GM12878 (cell line): Measurements from ENCODE around the gene UMAD1. TPM values are rescaled to one million over a fixed set of nuclear protein-coding genes. Genes with fewer than 3 reads are reported as not detected.

ENCODE experiments used
- ATAC-seq: fragments of 200-7000 bp; cut with Tn5 transposase; 3 replicates; pipeline ENCODE4 v1.9.1; 2020; ENCODE audit warnings: mild to moderate bottlenecking, moderate library complexity
- BruUV-seq: library from RNA; stranded (reverse); fragments of 400-500 nt; replicated peaks from 2 replicates; lab custom pipeline; 2021; lab: Mats Ljungman, UMichigan
- CTCF ChIA-PET: fragments of 300-600 bp; sonication (Branson Sonifier 250); formaldehyde crosslinking; extraction: SDS; loops from one replicate; lab custom pipeline; 2021; ENCODE audit warnings: inconsistent platforms; lab: Yijun Ruan, JAX
- POLR2A ChIA-PET: fragments of 350-600 bp; formaldehyde crosslinking; extraction: SDS; loops from one replicate; lab custom pipeline; 2021; ENCODE audit warnings: inconsistent platforms; lab: Charles Lee
- RAD21 ChIA-PET: fragments of 300-600 bp; sonication (Branson Sonifier 250); formaldehyde crosslinking; loops from one replicate; lab custom pipeline; 2023; ENCODE audit warnings: antibody characterized with exemption; ENCODE audit not compliant: unreplicated experiment; lab: Charles Lee
- SMC1A ChIA-PET: fragments of 300-600 bp; sonication (Branson Sonifier 250); formaldehyde crosslinking; loops from one replicate; lab custom pipeline; 2023; ENCODE audit not compliant: unreplicated experiment, uncharacterized antibody; lab: Charles Lee
- DNase-seq: peaks from one replicate; pipeline ENCODE4 v3.0.0-alpha.2; 2011; ENCODE audit warnings: low read depth, low spot score
- FAIRE-seq: peaks from 3 replicates; lab custom pipeline; 2011; peaks lifted over from hg19 to GRCh38; lab: Jason Lieb, UNC
- H2AFZ ChIP-seq: 2 replicates; pipeline ENCODE4 v1.6.0; 2011; ENCODE audit warnings: low read depth, low read length, control low read depth; ENCODE audit not compliant: control insufficient read depth
- H3K27ac ChIP-seq: 2 replicates; pipeline ENCODE4 v1.5.1; 2011; ENCODE audit warnings: control low read depth; ENCODE audit not compliant: control insufficient read depth, insufficient read depth
- H3K27me3 ChIP-seq, 2 experiments: replicated peaks in 1 of 2; 2 replicates each; pipeline versions ENCODE4 v1.6.0 to v1.6.1; 2011; ENCODE audit warnings: low read length in 1 of 2; ENCODE audit not compliant: control insufficient read depth in 2 of 2, insufficient read depth in 2 of 2
- H3K36me3 ChIP-seq, 2 experiments: 2 replicates each; pipeline ENCODE4 v1.5.1; 2011; ENCODE audit warnings: low read length in 1 of 2; ENCODE audit not compliant: control insufficient read depth in 2 of 2, insufficient read depth in 2 of 2
- H3K4me1 ChIP-seq: 2 replicates; pipeline ENCODE4 v1.6.1; 2011; ENCODE audit warnings: mild to moderate bottlenecking, low read length, moderate library complexity, mixed read lengths; ENCODE audit not compliant: control insufficient read depth, insufficient read depth
- H3K4me2 ChIP-seq: 2 replicates; pipeline ENCODE4 v1.6.0; 2011; ENCODE audit warnings: control low read depth; ENCODE audit not compliant: control insufficient read depth, insufficient read depth
- H3K4me3 ChIP-seq: fragments of 200-600 bp; sonication (generic); 2 replicates; pipeline ENCODE4 v1.5.1; 2016
- H3K79me2 ChIP-seq: 2 replicates; pipeline ENCODE4 v1.6.0; 2011; ENCODE audit warnings: low read length; ENCODE audit not compliant: control insufficient read depth, insufficient read depth
- H3K9ac ChIP-seq: 2 replicates; pipeline ENCODE4 v1.8.0; 2011; ENCODE audit warnings: low read length, control low read depth, mixed read lengths; ENCODE audit not compliant: control insufficient read depth, insufficient read depth
- H3K9me3 ChIP-seq: replicated peaks from 3 replicates; pipeline ENCODE4 v1.5.1; 2011; ENCODE audit warnings: mild to moderate bottlenecking, low read length; ENCODE audit not compliant: control insufficient read depth, insufficient read depth
- H4K20me1 ChIP-seq: 2 replicates; pipeline ENCODE4 v1.6.0; 2011; ENCODE audit not compliant: control insufficient read depth, insufficient read depth
- ATF2 ChIP-seq: IDR thresholded peaks from 2 replicates; pipeline ENCODE4 v1.6.1; 2012; ENCODE audit warnings: low read length, inconsistent platforms
- BHLHE40 ChIP-seq, 2 experiments: fragments of 450-650 bp in 1 of 2; IDR thresholded peaks; 2 replicates each; pipeline ENCODE4 v1.6.1; 2011 to 2017; ENCODE audit warnings: low read depth in 2 of 2, borderline replicate concordance in 1 of 2, improper control_type of control experiment in 1 of 2, low read length in 1 of 2, mild to moderate bottlenecking in 1 of 2
- CREM ChIP-seq: IDR thresholded peaks from 2 replicates; pipeline ENCODE4 v1.6.1; 2014; ENCODE audit warnings: antibody characterized with exemption, low read depth
- CUX1 ChIP-seq: IDR thresholded peaks from 2 replicates; pipeline ENCODE4 v1.6.1; 2012; ENCODE audit warnings: improper control_type of control experiment, low read depth, low read length; ENCODE audit not compliant: insufficient replicate concordance
- NFIC ChIP-seq: IDR thresholded peaks from 2 replicates; pipeline ENCODE4 v1.6.1; 2012; ENCODE audit warnings: low read depth, mild to moderate bottlenecking, inconsistent platforms, low read length, moderate library complexity
- STAT3 ChIP-seq: IDR thresholded peaks from 2 replicates; pipeline ENCODE4 v1.6.1; 2011; ENCODE audit warnings: low read depth, low read length, improper control_type of control experiment
- ZNF384 ChIP-seq: IDR thresholded peaks from 2 replicates; pipeline ENCODE4 v1.6.1; 2012; ENCODE audit warnings: low read depth, mild to moderate bottlenecking, low read length, improper control_type of control experiment, borderline replicate concordance
- WGBS: methylation state at CpG from one replicate; pipeline ENCODE4 v1.1.6; 2016; ENCODE audit warnings: low lambda C conversion rate; ENCODE audit not compliant: insufficient replicate concordance, insufficient coverage; ENCODE audit errors: missing lambda C conversion rate; 5-methylcytosine and 5-hydroxymethylcytosine counted together
- in situ Hi-C: fragments of 300-500 bp; cut with MboI; formaldehyde crosslinking; loops from 9 replicates; pipeline ENCODE4 v1.14.3; 2018; ENCODE audit warnings: mixed read lengths
- intact Hi-C: fragments of 100-400 bp; cut with micrococcal nuclease; formaldehyde crosslinking; loops from one replicate; pipeline ENCODE4 v1.14.2; 2022; ENCODE audit not compliant: unreplicated experiment
- polyA plus RNA-seq, 11 experiments: library from polyadenylated mRNA; depleted of rRNA in 4 of 11; unstranded in 6 of 11; stranded (reverse) in 5 of 11; fragments of >200 nt; fragmentation: Nextera tagmentation in 4 of 11; fragmentation: Illumina TruSeq in 1 of 11; extraction: Ambion mirVana in 4 of 11; extraction: Trizol in 1 of 11; gene quantifications; 1 replicate in 1 of 11; 2 replicates in 10 of 11; pipeline versions ENCODE4 v1.2.1 to v1.2.3, GENCODE V29; 2011 to 2016; ENCODE audit warnings: inconsistent platforms in 2 of 11, missing spikeins in 2 of 11, low read depth in 1 of 11
- total RNA-seq, 4 experiments: library from RNA; depleted of rRNA in 3 of 4; stranded (reverse); fragments of >200 nt in 3 of 4; fragmentation: Illumina TruSeq in 1 of 4; extraction: Trizol in 1 of 4; gene quantifications; 2 replicates each; pipeline versions ENCODE4 v1.2.1 to v1.2.3, GENCODE V29; 2013 to 2021
- TF ChIP-seq, protein P1 (sequence below): fragments of 450-650 bp; formaldehyde crosslinking; IDR thresholded peaks from 2 replicates; pipeline ENCODE4 v1.5.0; 2022; ENCODE audit warnings: mild to moderate bottlenecking, missing genetic modification characterization

Gene UMAD1
- total and polyA plus RNA-seq, 10 of the 15 experiments (the other 5 are each of a cell fraction or from before 2014, with no cell fraction given), result 6.0 to 28.6 (median 9.3) TPM

DNA sequence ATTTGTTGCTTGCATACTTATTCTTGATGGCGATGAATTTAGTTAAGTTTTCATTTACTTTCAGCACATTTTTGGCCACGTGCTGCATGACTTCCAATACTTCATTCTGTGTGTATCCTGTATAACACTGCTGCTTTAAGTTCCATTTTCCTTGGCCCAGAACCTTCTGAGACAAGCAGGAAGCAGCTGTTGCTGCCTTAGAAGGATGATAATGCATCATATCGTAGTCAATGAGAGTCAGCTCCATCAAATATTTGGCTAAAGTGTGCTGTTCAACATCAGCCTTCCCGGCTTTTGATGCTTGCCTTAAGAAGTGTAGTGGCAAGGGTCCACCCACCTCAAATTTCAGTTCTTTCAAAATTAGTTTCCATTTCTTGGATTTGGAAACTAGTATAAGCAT is 268.8 kb downstream of the UMAD1 start:
- intact Hi-C loops, result no loop called here

More for the DNA sequence above, 268.8 kb downstream of the UMAD1 start:
- FAIRE-seq (no peak), ATAC-seq (no peak)
- Histone ChIP-seq H3K4me3 (no peak overlapping the region), H3K27ac (no peak overlapping the region), H3K36me3 (no peaks in the 10 kb centered on the region), H3K79me2 (no peaks in the 10 kb centered on the region), H3K9me3 (peaks cover 6% of the 10 kb centered on the region), H3K4me1 (no peaks in the 10 kb centered on the region), H2AFZ (no peak overlapping the region), H4K20me1 (no peaks in the 10 kb centered on the region)
- 86% methylated on average over 4 of the region's 4 CpGs for WGBS
- CTCF ChIA-PET, result interaction anchor here (0.6 to 4.9 kb wide), 4 partner anchors 10 to 153 kb away, joined by 3 to 19 read pairs (median 4); no protein-coding TSS in a partner anchor
- POLR2A ChIA-PET, result interaction anchor here (0.7 to 1.3 kb wide), 3 partner anchors 8 to 262 kb away, joined by 3 to 4 read pairs (median 3); no protein-coding TSS in a partner anchor
- RAD21 ChIA-PET, result no interaction called here
- no TSS peak for BruUV-seq
- SMC1A ChIA-PET, result interaction anchor here (0.9 to 4.6 kb wide), 6 partner anchors 10 to 117 kb away, joined by 3 to 25 read pairs (median 4); no protein-coding TSS in a partner anchor
- TF ChIP-seq ATF2 (no peak), CUX1 (no peak), NFIC (no peak), BHLHE40 (IDR thresholded peaks at IDR 0.05; ENCODE audit: borderline replicate concordance in 1 of 2, low read depth in 2 of 2, low read length in 1 of 2) (no peak), CREM (no peak), ZNF384 (no peak), STAT3 (no peak)
- TF ChIP-seq, protein P1, sequence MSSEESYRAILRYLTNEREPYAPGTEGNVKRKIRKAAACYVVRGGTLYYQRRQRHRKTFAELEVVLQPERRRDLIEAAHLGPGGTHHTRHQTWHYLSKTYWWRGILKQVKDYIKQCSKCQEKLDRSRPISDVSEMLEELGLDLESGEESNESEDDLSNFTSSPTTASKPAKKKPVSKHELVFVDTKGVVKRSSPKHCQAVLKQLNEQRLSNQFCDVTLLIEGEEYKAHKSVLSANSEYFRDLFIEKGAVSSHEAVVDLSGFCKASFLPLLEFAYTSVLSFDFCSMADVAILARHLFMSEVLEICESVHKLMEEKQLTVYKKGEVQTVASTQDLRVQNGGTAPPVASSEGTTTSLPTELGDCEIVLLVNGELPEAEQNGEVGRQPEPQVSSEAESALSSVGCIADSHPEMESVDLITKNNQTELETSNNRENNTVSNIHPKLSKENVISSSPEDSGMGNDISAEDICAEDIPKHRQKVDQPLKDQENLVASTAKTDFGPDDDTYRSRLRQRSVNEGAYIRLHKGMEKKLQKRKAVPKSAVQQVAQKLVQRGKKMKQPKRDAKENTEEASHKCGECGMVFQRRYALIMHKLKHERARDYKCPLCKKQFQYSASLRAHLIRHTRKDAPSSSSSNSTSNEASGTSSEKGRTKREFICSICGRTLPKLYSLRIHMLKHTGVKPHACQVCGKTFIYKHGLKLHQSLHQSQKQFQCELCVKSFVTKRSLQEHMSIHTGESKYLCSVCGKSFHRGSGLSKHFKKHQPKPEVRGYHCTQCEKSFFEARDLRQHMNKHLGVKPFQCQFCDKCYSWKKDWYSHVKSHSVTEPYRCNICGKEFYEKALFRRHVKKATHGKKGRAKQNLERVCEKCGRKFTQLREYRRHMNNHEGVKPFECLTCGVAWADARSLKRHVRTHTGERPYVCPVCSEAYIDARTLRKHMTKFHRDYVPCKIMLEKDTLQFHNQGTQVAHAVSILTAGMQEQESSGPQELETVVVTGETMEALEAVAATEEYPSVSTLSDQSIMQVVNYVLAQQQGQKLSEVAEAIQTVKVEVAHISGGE (CRISPR knock-in tag), result no peak
- TF ChIP-seq, all 136 proteins: peak for 0
- in situ Hi-C loops, result no loop called here
- no peak overlapping the region for H3K9ac ChIP-seq
- DNase-seq, result no peak
- no peaks in the 10 kb centered on the region for H3K27me3 ChIP-seq
- no peak overlapping the region for H3K4me2 ChIP-seq
